ENCODE data around the gene ZNF814. TPM values are rescaled to one million over a fixed set of nuclear protein-coding genes. Genes with fewer than 3 reads are reported as not detected.
"Not testable (repeated sequence)": the region's sequence is repeated elsewhere in the genome, so short reads cannot be mapped to it uniquely, and the experiment has no call there.

Gene ZNF814
- total RNA-seq: 5.2 and 8.7 TPM in 2 replicates

GRCh38 chr19:57888560-57889231, at the start of gene ZNF814:
TSS of gene ZNF814 (minus strand) at chr19:57889037. CDS start at chr19:57888802, 235 bp downstream.
- peak; percentile 76 for DNase-seq (ENCODE audit: low read depth)

- no peak for DNase-seq (ENCODE audit: low read depth)
These were observed 46.9 kb upstream of the ZNF814 start for GRCh38 chr19:57935731-57936130.

DNA sequence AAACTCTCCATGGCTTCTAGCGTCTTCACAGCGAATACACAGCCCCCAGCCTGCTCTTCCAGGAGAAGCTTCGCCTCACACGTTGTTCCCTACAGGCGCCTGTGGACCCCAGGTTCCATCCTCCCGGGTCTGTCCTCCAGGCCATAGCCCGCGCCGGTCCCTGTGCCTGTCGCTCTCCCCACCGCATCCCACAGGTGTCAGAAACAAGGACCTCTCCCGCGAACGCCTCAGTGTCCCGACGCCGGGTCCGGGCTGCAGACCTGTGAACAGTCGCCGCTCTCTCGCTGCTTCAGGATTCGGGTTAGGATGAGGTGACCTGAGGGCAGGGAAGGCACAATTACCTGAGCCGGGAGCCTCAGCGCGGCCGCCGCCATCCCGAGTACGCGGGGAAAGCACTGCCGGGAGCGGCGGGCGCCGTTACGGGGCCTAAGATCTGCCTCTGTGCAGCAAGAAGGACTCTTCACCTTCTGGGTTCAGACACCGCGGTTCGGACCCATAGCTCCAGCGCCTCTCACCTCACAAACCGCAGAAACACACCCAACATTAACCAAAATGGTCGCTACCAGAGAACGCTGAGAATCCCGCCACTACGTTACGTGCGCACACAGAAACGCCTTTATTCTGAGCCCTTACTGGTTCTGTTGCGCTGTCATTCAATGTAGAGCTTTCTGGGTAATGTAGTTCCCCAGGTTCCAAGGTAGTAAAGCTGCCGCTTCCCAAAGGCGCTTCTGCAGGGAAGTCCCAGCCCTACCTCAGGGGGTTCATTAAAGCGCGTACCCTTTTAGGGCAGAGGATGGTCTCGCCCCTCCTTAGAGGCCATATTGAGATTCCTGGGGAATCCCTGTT, 46.2 kb upstream of the ZNF814 start, which contains the start of gene ZNF418:
Gene ZNF418 (minus strand): TSS at position 583 of the 846 bp plus-strand sequence. CDS start 1,580 bp downstream, outside the sequence.
- DNase-seq (ENCODE audit: low read depth): peak; percentile 86

DNA sequence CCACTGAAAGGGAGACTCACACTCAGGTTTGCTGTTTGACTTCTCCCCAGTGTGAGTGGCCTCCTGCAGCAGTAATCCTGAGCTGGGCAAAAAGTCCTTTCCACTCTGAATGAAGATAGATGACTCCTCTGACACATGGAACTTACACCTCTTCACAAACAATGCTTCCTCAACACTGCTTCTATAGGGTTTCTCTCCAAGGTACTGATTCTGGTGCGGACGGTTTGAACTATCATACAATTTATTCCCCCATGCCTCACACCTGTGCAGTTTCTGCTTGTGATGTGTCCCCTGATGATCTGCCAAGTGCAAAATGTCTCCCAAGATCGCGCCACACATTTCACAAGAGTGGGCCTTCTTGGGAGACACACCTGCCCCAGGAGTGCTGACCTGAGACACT, 38.8 kb upstream of the ZNF814 start:
- DNase-seq (ENCODE audit: low read depth): no peak

DNA sequence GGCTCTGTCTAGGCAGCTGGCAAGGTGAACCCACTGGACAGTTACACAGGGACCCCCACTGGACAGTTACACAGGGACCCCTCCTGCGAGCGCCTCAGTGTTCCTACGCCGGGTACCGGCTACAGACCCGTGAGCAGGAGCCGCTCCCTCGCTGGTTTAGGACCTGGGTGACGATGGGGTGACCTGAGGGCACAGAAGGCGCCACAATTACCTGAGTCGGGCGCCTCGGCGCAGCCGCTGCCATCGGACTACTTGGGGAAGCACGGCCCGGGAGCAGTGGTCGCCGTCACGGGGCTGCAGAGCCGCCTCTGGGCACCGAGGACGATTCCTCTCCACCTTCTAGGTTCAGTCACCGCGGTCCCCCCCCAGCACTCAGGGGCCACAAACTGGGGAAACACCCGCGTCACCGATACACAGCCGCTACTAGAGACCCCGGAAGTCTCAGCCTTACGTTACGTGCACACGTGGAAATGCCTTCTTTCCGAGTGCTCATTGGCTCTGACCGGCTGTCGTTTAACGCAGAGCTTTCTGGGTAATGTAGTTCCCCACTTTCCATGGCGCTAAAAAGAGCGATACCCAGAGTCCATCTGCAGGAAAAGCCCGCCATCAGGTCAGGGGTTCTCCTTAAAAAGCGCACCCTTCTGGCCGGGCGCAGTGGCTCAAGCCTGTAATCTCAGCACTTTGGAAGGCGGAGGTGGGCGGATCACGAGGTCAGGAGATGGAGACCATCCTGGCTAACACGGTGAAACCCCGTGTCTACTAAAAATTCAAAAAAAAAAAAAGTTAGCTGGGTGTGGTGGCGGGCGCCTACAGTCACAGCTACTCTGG, 27.5 kb upstream of the ZNF814 start, which contains the start of gene ZNF417:
Gene ZNF417 (minus strand): TSS at position 425 of the 828 bp plus-strand sequence. CDS start 181 bp downstream, at position 244.
- DNase-seq (ENCODE audit: low read depth): peak; percentile 95

DNA sequence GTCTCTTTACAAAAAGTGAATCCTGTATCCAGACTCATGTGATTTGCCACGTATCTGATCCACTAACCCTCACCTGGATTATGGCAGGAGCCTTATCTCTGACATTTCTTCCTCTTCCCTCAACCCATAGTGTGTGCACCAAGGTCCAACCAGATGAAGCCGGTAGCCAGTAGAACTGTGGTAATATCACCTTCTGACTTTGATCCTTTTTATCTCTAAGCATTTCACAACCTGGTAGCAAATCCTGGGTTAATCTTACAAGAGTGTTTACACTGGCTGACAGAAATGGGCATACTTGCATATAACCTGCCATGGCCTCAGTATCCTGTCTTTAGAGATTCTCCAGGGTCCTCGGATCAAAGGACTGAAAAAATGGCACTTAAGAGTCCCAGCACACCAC, 25.7 kb upstream of the ZNF814 start:
- no peak for DNase-seq (ENCODE audit: low read depth)

DNA sequence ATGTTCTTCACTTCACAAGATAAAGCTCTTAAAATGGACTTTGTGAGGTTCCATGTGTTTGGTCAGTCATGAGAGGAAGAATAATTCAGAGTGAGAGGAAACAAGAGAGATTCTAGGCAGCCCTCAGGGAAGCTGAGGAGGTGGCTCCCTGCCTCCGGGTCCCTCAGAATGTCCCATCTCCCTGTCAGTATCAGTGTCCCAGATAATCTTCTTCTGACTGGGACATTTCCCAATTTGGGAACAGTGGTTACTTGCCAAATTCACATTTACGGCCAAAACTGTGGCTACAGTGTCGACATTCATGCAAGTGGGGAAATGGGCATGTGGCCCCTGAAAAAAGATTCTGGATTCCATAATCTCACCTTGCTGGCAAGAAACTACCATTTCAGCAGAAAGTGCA, 18.6 kb upstream of the ZNF814 start:
- no peak for DNase-seq (ENCODE audit: low read depth)

GRCh38 chr19:57905258-57905657, 16.4 kb upstream of the ZNF814 start:
- no peak for DNase-seq (ENCODE audit: low read depth)

DNA sequence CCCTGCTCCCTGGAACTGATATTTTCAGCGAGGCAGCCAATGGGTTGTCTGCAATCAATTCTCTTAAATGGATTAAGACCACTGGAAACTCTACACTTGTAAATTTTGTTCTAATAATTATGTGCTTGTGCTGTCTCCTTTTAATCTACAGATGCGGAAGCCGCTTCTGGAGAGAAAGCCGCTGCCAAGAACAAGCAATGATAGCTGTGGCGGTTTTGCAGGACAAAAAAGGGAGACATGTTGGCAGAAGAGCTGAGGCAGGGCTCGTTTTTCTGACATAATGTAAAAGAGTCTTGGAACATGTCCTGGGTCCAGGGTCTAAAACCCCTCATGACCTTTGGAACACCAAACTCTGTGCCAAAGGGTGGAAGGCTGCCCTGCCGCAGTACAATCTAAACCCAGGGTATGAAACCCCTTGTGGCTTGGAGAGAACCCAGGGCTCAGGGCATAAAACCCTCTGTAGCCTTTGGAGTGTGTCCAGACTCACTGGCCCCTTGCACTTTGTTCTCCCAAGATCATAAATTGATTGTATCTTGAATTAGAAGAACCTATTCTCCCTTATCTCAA, 14.9 kb upstream of the ZNF814 start:
- no peak for DNase-seq (ENCODE audit: low read depth)

GRCh38 chr19:57900311-57900710, 11.5 kb upstream of the ZNF814 start:
- DNase-seq (ENCODE audit: low read depth): no peak

DNA sequence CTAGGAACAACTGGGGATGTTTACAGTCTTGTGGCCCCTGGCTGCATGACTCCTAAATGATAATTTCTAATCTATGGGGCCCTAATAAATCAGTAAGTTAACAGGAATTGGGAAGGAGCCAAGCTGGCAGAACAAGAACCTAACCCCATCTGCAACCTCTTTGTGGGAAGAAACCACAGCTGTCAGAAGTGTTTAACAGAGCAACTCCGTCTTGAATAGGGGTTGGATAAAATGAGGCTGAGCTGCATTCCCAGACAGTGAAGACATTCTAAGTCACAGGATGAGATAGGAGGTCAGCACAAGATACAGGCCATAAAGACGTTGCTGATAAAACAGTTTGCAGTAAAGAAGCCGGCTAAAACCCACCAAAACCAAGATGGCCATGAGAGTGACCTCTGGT, 1.9 kb upstream of the ZNF814 start:
- peak; percentile 26 for DNase-seq (ENCODE audit: low read depth)

DNA sequence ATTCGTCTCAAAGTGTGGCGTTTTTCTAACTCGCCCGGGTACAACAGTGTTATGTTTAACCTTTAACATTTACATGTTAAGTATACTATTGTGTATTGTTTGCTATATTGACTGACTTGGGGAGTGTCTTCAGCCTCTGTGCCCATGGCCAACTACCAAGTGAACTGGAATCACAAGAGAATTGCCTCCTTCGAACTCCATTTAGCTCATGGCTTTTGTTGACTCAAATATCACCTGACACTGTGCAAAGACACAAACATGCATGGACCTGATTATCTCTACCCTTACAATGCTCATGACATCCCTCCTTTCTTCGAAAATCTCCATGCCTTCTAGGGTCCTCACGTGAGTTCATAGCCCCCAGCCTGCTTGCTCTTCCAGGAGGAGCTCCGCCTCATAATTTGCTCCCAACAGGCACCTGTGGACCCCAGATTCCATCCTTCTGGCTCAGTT, 704 bp downstream of the ZNF814 start:
- peak; percentile 19 for DNase-seq (ENCODE audit: low read depth)

DNA sequence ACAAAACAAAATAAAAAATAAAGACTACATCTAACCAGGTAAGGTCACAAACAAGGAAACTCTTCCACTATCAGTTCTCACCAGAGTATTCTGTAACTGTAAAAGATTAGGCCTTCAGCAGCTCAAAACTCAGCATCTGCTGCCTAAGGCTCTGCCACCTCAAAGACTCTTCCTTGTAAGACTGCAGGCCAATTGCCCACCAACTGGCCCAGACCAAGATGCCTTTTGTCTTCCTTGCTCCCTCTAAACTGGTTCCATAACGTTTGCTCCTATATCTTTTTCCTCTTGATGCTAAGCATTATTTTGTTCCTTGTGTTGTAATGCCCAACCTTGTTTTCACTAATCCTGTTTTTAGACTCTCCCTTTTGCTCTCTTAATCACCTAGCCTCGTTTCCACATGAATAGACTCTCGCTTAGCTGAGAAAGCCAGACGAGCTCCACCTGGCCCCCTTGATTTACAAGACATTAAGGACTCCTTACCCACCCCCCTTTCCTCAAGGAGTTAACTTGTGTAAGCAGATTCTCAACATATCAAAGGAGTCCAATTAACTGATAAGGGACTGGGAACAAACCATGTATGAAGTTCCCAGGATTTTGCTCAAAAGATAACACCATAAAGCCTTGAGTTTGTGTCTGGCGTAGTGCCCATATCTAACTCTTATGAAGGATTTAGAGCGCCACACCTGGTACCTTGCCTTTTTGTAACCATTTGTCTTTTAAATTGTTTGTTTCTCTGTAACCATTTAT, 1.5 kb downstream of the ZNF814 start:
- DNase-seq (ENCODE audit: low read depth): peak; percentile 21

GRCh38 chr19:57886046-57886445, 2.8 kb downstream of the ZNF814 start:
- no peak for DNase-seq (ENCODE audit: low read depth)

DNA sequence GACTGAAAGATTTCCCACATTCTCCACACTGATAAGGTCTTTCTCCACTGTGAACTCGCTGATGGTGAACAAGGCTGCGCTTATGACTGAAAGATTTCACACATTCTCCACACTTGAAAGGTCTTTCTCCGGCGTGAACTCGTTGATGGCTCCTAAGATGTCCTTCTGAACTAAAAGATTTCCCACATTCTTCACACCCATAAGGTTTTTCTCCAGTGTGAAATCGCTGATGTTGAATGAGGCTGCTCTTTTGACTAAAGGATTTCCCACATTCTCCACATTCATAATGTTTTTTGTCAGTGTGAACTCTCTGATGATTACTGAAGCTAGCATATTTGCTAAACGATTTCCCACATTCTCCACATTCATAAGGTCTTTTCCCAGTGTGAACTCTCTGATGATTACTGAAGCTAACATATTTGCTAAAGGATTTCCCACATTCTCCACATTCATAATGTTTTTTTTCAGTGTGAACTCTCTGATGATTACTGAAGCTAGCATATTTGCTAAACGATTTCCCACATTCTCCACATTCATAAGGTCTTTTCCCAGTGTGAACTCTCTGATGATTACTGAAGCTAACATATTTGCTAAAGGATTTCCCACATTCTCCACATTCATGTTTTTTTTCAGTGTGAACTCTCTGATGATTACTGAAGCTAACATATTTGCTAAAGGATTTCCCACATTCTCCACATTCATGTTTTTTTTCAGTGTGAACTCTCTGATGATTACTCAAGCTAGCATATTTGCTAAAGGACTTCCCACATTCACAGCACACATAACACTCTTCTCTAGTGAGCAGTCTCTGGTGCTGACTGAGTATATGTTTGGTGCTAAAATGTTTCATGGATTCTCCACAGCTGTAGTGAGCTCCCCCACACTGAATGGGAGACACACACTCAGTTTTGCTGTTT, 14.7 kb downstream of the ZNF814 start:
- DNase-seq (ENCODE audit: low read depth): not testable (repeated sequence)

GRCh38 chr19:57872450-57872849, 16.4 kb downstream of the ZNF814 start:
- DNase-seq (ENCODE audit: low read depth): no peak

GRCh38 chr19:57870225-57870624, 18.6 kb downstream of the ZNF814 start:
- DNase-seq (ENCODE audit: low read depth): no peak

- not testable (repeated sequence) for DNase-seq (ENCODE audit: low read depth)
These were observed 19.2 kb downstream of the ZNF814 start for GRCh38 chr19:57869655-57870054.

GRCh38 chr19:57867868-57868492, 20.9 kb downstream of the ZNF814 start:
- DNase-seq (ENCODE audit: low read depth): no peak
